ENCODE measurements around the gene TSPY1.
"Not testable (repeated sequence)": the region's sequence is repeated elsewhere in the genome, so short reads cannot be mapped to it uniquely, and the experiment has no call there.

TSPY1 gene, protein sequence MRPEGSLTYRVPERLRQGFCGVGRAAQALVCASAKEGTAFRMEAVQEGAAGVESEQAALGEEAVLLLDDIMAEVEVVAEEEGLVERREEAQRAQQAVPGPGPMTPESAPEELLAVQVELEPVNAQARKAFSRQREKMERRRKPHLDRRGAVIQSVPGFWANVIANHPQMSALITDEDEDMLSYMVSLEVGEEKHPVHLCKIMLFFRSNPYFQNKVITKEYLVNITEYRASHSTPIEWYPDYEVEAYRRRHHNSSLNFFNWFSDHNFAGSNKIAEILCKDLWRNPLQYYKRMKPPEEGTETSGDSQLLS

DNA sequence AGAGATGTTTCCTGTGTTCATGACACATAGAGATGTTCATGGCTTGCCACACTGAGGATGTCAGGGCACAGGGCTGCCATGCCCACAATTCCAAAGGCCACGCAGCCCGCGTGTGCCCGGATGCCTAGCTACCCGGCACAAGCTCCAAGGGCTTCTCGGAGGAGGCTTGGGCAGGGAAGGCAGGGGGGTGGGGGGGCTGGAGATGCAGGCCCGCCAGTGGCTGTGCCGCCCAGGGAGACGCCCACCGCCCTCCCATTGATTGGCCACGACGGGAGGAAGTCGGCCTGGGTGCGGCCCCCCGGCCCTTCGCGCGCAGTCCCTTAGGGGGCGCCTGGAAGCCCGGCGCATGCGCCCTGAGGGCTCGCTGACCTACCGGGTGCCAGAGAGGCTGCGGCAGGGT lies at the start of gene TSPY1:
TSPY1 (plus strand) TSS at position 301 of the 400 bp plus-strand sequence; CDS start at position 347, 46 bp downstream.
- not testable (repeated sequence) for H3K9ac ChIP-seq (ENCODE audit: low read length); H2AFZ ChIP-seq (ENCODE audit: low read depth, low read length); H3K4me1 ChIP-seq (ENCODE audit: low read length); H3K27ac ChIP-seq (ENCODE audit: low read length); H3K79me2 ChIP-seq (ENCODE audit: low read length); H3K36me3 ChIP-seq (replicated peaks; ENCODE audit: low read depth, low read length); H3K4me3 ChIP-seq (ENCODE audit: low read length); H4K20me1 ChIP-seq (ENCODE audit: insufficient read depth, low read length); H3K27me3 ChIP-seq (ENCODE audit: low read depth, low read length); H3K9me3 ChIP-seq (ENCODE audit: insufficient read depth, low read length); H3K4me2 ChIP-seq (ENCODE audit: low read length)

DNA sequence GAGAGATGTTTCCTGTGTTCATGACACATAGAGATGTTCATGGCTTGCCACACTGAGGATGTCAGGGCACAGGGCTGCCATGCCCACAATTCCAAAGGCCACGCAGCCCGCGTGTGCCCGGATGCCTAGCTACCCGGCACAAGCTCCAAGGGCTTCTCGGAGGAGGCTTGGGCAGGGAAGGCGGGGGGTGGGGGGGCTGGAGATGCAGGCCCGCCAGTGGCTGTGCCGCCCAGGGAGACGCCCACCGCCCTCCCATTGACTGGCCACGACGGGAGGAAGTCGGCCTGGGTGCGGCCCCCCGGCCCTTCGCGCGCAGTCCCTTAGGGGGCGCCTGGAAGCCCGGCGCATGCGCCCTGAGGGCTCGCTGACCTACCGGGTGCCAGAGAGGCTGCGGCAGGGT lies 20.2 kb downstream of the TSPY1 start, which contains the start of gene TSPY9:
TSPY9 (plus strand) TSS at position 301 of the 400 bp plus-strand sequence; CDS start at position 347, 46 bp downstream.
- H2AFZ ChIP-seq (ENCODE audit: low read depth, low read length); H3K79me2 ChIP-seq (ENCODE audit: low read length); H4K20me1 ChIP-seq (ENCODE audit: insufficient read depth, low read length); H3K36me3 ChIP-seq (replicated peaks; ENCODE audit: low read depth, low read length); H3K9me3 ChIP-seq (ENCODE audit: insufficient read depth, low read length); H3K9ac ChIP-seq (ENCODE audit: low read length); H3K4me1 ChIP-seq (ENCODE audit: low read length); H3K27ac ChIP-seq (ENCODE audit: low read length); H3K4me3 ChIP-seq (ENCODE audit: low read length); H3K27me3 ChIP-seq (ENCODE audit: low read depth, low read length); H3K4me2 ChIP-seq (ENCODE audit: low read length): not testable (repeated sequence)

DNA sequence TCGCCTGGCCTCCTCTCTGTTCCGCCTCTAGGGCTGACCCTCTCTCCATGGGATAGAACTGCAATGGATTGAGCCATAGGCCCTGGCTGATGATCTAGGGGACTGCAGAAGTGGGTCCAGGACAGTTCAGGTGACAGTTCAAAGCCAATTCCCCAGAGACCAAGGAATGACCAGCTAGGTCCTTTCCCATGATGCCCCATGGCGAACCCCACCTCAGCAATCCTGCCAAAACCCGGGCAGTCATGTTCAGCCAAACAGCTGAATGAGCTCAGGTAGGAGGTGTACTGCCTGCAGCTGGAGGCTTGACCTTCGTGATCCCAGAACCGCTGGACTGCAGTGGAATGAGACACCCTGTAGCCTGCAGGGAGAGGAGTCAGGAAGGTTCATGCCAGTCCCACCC lies 37.6 kb downstream of the TSPY1 start:
- not testable (repeated sequence) for H4K20me1 ChIP-seq (ENCODE audit: insufficient read depth, low read length); H3K4me2 ChIP-seq (ENCODE audit: low read length); H3K9ac ChIP-seq (ENCODE audit: low read length); H3K36me3 ChIP-seq (replicated peaks; ENCODE audit: low read depth, low read length); H3K79me2 ChIP-seq (ENCODE audit: low read length); H3K27me3 ChIP-seq (ENCODE audit: low read depth, low read length); H3K9me3 ChIP-seq (ENCODE audit: insufficient read depth, low read length); H3K4me3 ChIP-seq (ENCODE audit: low read length); H2AFZ ChIP-seq (ENCODE audit: low read depth, low read length); H3K4me1 ChIP-seq (ENCODE audit: low read length); H3K27ac ChIP-seq (ENCODE audit: low read length)

DNA sequence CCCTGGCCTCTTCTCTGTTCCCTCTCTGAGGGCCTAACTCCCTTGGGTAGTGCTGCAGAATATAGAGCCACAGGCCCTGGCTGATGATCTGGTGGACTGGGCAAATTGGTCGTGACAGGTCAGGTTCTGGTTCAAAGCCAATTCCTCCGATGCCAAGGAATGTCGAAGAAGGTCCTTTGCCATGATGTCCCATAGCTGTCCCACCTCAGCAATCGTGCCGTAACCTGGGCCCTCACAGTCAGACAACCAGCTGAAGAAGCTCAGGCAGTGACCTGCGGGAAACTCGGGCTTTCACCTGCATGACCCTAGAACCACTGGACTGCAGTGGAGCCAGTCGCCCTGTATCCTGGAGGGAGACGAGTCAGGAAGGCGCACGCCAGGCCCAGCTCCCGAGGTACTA lies 49.5 kb downstream of the TSPY1 start:
- not testable (repeated sequence) for H4K20me1 ChIP-seq (ENCODE audit: insufficient read depth, low read length); H3K27me3 ChIP-seq (ENCODE audit: low read depth, low read length); H3K4me2 ChIP-seq (ENCODE audit: low read length); H3K27ac ChIP-seq (ENCODE audit: low read length); H3K79me2 ChIP-seq (ENCODE audit: low read length); H3K36me3 ChIP-seq (replicated peaks; ENCODE audit: low read depth, low read length); H2AFZ ChIP-seq (ENCODE audit: low read depth, low read length); H3K4me1 ChIP-seq (ENCODE audit: low read length); H3K9ac ChIP-seq (ENCODE audit: low read length); H3K4me3 ChIP-seq (ENCODE audit: low read length); H3K9me3 ChIP-seq (ENCODE audit: insufficient read depth, low read length)
